ENCODE data around the gene GOLGB1.

DNA sequence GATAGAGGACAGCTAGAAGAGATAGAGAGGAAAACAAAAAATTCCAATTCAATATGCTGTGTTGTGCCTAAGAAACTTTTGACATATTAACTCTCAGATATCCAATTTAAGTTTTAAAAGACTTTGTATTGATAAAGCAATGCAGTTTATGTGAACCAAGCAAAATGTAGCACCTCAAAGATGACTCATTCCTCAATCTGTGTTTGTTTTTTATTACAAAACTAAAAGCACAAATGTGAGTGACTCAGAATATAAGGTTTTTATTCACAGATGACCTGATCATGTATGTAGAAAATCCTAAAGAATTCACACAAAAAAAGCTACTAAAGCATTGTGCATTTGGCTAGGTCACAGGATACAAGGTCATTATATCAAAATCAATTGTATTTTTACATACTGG is 99.9 kb downstream of the GOLGB1 start:
- TF ChIP-seq, protein P1, sequence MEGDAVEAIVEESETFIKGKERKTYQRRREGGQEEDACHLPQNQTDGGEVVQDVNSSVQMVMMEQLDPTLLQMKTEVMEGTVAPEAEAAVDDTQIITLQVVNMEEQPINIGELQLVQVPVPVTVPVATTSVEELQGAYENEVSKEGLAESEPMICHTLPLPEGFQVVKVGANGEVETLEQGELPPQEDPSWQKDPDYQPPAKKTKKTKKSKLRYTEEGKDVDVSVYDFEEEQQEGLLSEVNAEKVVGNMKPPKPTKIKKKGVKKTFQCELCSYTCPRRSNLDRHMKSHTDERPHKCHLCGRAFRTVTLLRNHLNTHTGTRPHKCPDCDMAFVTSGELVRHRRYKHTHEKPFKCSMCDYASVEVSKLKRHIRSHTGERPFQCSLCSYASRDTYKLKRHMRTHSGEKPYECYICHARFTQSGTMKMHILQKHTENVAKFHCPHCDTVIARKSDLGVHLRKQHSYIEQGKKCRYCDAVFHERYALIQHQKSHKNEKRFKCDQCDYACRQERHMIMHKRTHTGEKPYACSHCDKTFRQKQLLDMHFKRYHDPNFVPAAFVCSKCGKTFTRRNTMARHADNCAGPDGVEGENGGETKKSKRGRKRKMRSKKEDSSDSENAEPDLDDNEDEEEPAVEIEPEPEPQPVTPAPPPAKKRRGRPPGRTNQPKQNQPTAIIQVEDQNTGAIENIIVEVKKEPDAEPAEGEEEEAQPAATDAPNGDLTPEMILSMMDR (conservative IDR thresholded peaks at IDR 0.05; ENCODE audit: low read length): no peak
- TF ChIP-seq EZH2phosphoT487 (IDR thresholded peaks at IDR 0.05; ENCODE audit: borderline replicate concordance): no peak

Data from Loucy (cell line).